HG03135 (cell line): Measurements from ENCODE around the gene RSF1.
A peak's percentile ranks its signal among the peaks of the same experiment; 100 is the strongest.
"Not testable (repeated sequence)": the region's sequence is repeated elsewhere in the genome, so short reads cannot be mapped to it uniquely, and the experiment has no call there.

Source experiments
- ATAC-seq: cut with Tn5 transposase; IDR thresholded peaks from one replicate; pipeline ENCODE4 v1.9.1; 2021; ENCODE audit warnings: mild to moderate bottlenecking, moderate library complexity; ENCODE audit not compliant: unreplicated experiment

Gene RSF1

GRCh38 chr11:77820565-77821348 lies at the start of gene RSF1, which contains the start of gene AAMDC:
Gene RSF1, minus strand, starts transcription at chr11:77820722. Its CDS starts 8 bp downstream, at chr11:77820714.
Gene AAMDC, plus strand, starts transcription at chr11:77821144. Its CDS starts 21,353 bp downstream, at chr11:77842497.
- peak; percentile 86 for ATAC-seq

GRCh38 chr11:77868744-77869143 lies 48.2 kb upstream of the RSF1 start:
- ATAC-seq: no peak

GRCh38 chr11:77866336-77866735 lies 45.8 kb upstream of the RSF1 start:
- no peak for ATAC-seq

GRCh38 chr11:77865805-77866204 lies 45.3 kb upstream of the RSF1 start:
- no peak for ATAC-seq

DNA sequence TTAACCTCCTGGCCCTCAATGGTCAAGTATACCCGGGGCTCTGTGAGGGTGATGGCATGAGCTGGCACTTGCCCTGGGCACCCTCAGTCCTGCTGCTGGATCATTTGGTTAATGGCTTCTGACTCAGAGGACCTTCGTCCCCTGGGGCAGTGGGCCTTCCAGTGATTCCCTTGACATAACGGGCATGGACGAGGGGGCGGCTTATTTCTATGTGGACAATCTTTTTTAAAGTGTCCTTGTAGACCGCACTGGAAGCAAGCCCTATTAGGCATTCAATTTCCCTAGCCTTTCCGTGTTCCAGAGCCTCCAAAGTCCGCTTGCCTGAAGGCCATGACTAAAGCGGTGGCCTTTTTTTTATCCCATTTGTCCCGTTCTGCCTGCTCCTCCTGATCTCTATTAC lies 40.9 kb upstream of the RSF1 start:
- ATAC-seq: not testable (repeated sequence)

DNA sequence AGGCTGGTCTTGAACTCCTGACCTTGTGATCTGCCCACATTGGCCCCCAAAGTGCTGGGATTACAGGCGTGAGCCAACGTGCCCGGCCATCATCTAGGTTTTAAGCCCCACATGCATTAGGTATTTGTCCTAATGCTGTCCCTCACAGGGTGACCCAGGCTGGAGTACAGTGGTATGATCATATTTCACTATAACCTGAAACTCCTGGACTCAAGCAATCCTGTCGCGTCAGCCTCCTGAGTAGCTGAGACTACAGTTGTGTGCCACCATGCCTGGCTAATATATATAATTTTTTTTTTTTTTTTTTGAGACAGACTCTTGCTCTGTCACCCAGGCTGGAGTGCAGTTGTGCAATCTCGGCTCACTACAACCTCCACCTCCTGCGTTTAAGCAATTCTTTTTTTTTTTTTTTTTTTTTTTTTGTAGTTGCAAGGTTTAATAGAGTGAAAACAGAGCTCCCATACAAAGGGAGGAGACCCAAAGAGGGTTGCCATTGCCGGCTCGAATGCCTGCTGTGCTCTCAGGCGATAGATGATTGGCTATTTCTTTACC lies 37.5 kb upstream of the RSF1 start:
- not testable (repeated sequence) for ATAC-seq

DNA sequence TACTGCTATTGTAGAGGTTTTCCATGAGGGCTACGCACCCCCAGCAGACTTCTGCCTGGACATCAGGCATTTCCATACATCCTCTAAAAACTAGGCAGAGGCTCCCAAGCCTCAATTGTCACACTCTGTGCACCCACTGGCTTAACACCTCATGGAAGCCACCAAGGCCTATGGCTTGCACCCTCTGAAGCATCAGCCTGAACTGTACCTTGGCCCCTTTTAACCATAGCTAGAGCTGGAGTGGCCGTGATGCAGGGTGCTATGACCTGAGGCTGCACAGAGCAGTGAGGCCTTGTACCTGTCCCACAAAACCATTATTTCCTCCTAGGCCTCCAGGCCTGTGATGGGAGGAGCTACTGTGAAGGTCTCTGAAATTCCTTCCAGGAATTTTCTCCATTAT lies 34.3 kb upstream of the RSF1 start:
- ATAC-seq: no peak

- no peak for ATAC-seq
Observed at GRCh38 chr11:77851503-77851902, 31.0 kb upstream of the RSF1 start.

DNA sequence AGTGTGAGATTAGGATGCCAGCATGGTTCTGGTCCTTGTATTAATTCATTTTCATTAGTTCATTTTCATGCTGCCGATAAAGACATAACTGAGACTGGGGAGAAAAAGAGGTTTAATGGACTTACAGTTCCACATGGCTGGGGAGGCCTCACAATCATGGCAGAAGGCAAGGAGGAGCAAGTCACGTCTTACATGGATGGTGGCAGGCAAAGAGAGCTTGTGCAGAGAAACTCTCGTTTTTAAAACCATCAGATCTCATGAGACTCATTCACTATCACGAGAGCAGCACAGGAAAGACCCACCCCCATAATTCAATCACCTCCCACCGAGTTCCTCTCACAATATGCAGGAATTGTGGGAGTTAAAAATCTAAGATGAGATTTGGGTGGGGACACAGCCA lies 23.2 kb upstream of the RSF1 start:
- not testable (repeated sequence) for ATAC-seq

DNA sequence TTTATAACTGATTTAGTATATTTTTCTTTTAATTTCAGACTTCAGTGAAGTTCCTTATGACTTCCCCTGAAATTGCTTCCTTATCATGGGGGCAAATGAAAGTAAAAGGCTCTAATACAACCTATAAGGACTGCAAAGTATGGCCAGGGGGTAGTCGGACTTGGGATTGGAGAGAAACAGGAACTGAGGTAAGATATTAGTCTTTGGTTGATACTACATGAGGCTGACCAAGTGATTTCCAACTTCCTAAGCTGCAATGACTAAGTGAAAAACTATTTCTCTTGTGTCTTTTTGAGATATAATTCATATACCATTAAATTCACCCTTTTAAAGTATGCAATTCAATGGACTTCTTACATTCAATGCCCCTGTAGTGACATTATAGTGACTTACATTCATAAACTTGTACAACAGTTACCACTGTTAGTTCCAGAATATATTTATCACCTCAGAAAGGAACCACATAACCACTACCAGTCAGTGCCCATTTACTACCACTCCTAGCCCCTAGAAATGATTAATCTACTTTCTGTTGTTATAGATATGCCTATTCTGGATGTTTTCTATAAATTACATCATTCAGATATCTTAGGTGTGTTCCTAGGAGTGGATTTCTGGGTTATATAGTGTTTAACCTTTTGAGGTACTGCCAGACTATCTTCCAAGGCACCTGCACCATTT lies 22.1 kb upstream of the RSF1 start:
- ATAC-seq: no peak

- no peak for ATAC-seq
Observed at GRCh38 chr11:77833302-77833701, 12.8 kb upstream of the RSF1 start.

DNA sequence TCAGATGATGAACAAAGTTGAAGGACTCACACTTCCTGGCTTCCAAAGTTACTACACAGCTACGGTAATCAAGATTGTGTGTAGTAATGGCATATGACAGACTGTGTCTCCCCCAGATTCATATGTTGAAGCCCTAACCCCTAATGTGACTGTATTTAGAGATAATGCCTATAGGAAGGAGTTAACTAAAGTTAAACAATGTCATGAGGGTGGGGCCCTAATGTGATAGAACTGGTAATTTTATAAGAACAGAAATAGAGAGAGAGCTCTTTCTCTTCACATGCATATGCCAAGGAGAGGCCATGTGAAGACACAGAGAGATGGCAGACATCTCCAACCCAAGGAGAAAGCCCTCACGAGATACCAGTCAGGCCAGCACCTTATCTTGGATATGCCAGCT lies 8.4 kb upstream of the RSF1 start:
- no peak for ATAC-seq

GRCh38 chr11:77823775-77824174 lies 3.3 kb upstream of the RSF1 start:
- ATAC-seq: no peak

DNA sequence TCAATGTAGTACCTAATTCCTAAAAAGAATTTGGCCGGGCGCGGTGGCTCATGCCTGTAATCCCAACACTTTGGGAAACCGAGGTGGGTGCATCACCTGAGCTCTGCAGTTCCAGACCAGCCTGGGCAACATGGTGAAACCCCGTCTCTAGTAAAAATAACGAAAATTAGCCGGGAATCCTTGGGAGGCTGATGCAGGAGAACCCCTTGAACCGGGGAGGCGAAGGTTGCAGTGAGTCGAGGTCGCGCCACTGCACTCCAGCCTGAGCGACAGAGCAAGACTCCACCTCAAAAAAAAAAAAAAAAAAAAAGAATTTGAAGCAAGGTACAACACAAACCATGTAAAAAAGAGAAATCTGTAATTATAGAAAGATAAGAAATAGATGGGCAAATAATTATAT lies 1.6 kb upstream of the RSF1 start:
- not testable (repeated sequence) for ATAC-seq

- ATAC-seq: no peak
Observed at GRCh38 chr11:77821349-77821851, 878 bp upstream of the RSF1 start.

DNA sequence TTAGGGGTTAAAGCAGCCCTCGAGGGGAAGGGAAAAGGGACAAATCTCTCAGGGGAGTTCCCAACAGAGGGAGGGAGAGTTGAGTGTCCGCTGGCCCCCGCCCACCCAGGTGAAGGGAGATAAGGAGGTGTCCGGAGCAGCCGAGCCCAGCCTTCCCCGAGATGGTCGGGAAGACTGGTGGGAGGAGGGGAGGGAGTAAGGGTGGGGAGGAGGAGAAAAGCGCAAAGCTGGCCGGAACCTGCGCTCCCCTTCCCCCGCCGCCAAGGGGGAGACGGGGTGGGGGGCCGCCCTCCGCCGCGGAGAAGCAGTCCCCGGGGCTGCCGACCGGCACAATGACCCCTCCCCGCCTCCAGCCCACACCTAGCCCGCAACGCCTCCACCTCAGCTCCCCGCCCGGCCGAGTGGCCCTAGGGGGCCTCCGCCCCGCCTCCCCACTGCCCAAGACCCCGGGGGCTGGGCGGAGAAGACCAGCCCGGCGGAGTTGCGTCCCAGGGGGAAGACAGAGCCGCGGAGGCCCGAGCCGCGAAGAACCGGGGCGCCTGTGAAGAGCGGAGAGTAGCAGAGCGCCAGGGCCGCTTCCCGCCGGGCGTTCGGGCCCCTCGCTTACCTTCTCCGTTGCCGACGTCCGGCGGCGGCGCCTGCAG lies 479 bp downstream of the RSF1 start:
- peak; percentile 20 for ATAC-seq

GRCh38 chr11:77819411-77819920 lies 1.1 kb downstream of the RSF1 start:
- peak; percentile 40 for ATAC-seq

DNA sequence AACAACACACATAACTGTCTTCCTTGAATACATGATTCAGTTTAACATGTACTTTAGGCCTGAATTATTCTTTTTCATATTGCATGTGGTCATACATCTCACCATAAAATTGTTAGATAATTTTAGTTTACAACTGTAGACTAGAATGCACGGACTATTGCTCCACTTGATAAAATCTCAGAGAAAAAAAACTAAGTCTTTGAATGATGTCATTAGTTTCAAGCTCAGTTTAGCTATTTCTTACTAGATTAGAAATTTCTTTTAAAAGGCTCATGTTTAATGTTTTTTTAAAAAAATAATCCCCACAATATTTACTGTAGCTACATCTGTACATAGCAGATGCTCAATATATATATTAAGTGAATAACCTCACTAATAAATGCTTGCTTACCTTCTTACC lies 5.1 kb downstream of the RSF1 start:
- no peak for ATAC-seq

- ATAC-seq: no peak
Observed at GRCh38 chr11:77814848-77815247, 5.7 kb downstream of the RSF1 start.

DNA sequence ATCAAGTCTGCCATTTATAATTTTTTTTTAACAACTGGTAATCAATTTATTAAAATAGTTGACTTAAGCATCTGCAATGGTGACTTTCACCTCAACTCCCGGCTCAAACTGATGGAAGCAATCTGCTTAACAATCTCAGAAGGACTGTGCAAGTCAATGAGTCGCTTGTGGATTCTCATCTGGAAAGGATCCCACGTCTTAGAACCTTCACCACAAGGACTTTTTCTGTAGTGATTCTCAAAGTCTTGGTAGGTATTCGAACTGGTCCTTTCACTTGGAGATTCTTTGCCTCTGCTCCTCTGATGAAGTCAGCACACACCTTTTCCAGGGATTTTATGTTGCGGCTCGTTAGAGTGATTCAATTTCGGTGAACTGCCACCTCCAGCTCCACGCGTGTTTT lies 7.3 kb downstream of the RSF1 start:
- no peak for ATAC-seq

DNA sequence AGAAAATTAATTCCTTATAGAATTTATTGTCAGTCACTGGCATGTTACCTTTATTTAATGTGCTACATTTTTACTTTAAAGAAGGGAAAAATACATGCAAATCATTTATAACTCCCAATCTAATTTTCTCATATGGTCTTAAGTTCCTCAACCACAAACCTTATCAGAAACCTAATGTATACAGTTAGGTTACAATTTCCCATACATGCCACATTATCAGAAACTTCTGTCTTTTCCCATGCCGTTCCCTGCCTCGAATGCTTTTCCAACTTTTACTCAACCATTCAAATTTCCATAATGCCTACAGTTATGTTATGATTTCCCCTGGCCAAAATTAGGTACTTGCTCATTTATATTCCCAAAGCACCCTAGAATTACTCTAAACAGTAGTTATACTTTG lies 13.5 kb downstream of the RSF1 start:
- ATAC-seq: no peak
